ENCODE results near the gene SMYD5.
A peak's percentile ranks its signal among the peaks of the same experiment; 100 is the strongest.
"Not testable (repeated sequence)": the region's sequence is repeated elsewhere in the genome, so short reads cannot be mapped to it uniquely, and the experiment has no call there.

SMYD5 gene

DNA sequence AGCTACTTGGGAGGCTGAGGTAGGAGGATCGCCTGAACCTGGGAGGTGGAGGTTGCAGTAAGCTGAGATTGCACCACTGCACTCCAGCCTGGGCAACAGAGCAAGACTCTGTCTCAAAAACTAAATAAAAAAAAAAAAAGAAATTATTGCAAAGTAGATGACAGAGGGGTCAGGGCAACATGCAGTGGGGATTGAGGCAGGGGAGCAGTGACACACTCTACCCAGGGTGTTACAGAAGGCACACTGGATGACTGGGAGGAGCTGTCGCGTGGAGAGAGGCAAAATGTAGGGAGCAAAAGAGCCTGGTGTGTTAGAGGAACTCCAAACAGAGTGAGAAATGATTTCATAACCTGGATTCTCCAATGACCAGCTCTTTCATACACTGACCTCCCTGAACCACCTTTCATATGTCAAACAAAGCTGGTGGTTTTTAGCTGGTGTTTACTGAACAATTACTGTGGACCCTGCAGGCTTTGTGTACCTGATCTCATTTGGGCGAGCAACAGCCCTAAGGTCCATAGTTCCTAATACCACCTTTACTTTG lies 48.1 kb downstream of the SMYD5 start:
- no peak for DNase-seq

DNA sequence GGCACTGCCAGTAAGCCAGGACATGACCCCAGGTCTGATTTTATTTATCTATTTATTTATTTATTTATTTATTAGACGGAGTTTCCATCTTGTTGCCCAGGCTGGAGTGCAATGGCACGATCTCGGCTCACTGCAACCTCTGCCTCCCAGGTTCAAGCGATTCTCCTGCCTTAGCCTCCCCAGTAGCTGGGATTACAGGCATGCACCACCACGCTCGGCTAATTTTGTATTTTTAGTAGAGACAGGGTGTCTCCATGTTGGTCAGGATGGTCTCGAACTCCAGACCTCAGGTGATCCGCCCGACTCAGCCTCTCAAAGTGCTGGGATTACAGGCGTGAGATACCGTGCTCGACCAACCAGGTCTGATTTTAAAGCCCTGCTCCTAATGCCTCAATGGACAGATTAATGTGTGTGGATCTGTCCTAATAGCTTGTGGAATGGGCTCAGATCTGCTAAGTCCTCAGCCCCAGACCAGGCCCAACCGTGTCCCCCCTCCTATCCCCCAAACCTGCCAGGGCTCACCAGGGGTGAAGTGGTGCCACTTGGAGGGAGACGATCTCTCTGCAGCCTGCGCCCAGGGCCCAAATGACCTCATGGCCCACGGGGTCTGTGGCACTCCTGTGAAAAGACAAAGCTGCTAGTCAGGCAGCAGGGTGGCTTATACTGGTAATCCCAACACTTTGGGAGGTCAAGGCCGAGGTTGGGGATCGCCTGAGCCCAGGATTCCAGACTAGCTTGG lies 48.8 kb downstream of the SMYD5 start:
- DNase-seq = not testable (repeated sequence)

DNA sequence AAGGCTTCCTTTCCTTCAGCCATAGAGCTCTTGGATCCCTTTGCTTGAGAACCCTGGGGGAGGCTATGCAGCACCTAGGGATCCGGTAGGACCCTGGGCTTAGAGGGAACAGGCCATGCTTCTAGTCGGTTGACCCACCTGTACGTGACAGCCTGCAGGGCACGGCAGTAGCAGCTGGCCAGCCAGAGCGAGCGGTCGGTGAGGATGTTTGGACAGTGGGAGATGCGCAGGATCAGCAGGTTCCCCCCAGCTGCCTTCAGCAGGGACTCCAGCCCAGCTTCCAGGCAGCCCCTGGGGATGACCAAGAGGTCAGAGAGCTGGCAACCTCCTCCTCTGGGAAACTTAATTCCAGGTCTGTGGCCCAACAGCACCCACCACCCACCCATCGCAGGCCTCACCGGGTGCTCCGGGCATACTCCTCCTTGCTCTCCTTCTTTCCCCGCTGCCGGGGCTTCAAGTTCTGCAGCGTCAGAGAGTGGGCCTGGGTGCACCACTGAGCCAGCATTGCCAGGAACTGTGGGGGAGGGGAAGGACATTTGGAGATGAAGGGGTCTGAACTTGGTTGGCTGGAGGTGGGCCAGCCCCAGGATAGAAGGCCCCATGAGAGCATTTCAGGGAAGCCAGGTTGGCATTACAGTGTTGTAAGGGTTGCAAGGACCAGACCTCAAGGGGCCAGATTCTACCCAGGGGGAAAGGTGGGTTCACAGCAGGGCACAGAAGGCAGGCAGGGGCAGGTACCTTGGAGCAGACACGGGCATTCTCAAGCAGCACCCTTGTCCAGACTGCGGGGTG lies 49.7 kb downstream of the SMYD5 start:
- DNase-seq = no peak

DNA sequence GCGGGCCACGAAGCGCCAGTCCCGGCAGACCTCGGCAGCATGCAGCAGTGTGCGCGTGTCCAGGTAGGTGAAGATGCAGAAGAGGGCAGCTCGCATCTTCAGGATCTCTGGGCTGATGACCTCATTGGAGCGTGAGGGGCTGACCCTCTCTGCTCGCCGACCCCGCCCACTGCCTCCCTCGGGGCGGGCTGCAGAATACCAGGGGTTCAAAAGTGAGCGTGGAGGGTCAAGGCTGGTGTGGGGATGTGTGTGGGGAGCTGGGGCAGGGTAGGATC lies 50.2 kb downstream of the SMYD5 start:
- no peak for DNase-seq

DNA sequence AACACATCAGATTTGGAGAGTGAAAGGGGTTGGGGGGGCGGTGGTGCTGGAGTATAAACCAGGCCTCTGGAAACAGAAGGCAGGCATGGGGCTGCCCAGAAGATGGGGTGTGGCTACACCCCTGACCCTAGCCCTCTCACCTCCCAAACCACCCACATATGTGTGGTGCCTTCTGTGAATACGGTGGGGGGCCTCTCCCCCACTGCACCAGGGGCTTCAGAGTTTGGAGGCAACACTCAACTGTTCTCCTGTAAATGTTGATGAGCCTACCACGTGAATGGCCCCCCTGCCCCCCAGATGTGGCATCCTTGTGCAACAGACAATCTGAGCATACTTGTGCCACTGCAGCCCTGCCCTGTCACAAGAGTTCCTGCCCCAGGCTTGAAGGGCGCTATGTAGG lies 50.7 kb downstream of the SMYD5 start:
- no peak for DNase-seq

DNA sequence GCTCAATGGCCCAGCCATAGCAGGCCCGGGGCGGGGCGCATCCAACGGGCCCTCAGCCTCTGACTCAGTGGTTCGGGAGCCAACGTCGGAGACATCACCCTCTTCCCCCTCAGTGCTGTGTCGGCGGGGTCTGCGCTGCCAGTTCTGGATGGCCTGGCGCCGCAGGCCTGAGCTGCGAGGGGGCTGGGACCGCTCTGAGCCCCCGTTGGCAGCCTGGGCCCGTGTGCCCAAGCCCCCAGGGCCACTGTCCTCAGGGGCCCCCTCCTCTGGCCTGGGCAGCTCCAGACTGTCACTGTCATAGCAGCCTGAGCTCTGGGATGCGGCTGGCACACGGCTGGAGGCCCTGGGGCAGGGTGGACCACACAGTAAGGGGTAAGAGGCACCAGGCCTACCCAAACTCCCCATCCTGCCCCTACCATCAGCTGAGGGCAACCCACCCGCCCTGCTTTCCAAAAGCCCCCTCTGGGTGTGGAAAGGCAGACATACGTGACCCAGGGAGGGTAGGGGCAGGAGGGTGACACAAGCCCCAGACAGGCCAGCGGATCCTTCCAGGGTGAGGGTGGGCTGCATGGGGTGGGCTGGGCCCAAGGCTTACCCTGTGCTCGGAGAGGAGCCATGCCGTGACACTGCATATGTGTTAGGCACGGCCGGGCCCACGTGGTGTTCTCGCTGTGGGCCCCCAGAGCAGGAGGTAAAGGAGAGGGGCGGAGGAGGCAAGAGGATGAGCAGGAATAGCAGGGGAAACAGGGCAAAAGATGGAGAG lies 51.4 kb downstream of the SMYD5 start:
- no peak for DNase-seq

DNA sequence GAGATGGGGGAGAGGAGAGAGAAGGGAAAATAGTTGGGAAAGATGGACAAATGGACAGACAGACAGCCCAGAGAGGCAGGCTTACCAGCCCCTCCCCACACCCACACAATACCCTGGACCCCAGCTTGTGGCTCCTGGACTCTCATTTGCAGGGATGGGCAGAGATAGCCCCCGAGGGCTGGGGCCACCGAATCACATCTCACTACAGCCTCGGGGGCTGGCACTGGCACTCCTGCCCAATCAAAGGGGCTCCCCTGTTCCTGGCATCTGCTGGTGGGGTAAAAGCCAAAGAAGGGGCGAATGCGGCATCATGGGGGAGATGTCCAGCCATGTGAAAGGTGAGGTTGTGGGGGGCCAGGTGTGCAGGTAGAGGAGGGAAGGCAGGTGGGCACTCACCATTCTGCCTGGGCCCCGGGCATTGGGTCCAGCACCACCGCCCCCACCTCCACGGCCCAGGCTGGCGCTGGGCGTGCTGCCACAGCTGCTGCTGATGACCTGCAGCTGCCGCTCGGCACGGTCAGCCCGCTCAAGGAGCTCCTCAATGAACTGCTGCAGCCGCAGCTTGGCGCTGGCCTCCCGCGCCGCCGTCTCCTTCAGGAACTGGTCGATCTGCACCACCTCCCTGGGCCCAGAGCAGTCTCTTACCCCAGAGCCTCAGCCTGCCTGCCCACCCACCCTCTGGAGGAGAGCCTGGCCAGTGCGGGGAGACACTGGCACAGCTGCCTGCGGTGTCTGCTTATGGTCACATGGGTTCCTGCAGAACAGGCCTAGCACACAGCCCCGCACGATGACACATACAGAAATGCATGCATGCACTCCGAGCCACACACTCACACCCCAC lies 52.2 kb downstream of the SMYD5 start:
- DNase-seq = peak; percentile 27

DNA sequence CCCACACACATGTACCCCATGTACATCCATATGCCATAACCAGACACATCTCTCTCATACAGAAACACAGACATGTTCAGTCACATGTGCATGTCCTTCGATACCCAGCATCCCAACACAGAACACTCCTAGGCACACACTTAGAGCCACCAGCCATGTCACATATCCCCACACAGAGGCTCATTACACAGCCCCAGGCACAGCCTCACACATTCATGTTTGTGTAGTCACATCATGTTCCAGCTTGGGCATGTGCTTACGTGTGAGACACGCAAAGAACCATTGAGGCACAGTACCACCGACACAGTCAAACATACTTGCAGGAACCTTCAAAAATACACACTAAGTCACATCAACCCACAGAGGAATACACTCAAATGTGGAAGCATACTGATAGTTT lies 53.0 kb downstream of the SMYD5 start:
- DNase-seq = no peak

DNA sequence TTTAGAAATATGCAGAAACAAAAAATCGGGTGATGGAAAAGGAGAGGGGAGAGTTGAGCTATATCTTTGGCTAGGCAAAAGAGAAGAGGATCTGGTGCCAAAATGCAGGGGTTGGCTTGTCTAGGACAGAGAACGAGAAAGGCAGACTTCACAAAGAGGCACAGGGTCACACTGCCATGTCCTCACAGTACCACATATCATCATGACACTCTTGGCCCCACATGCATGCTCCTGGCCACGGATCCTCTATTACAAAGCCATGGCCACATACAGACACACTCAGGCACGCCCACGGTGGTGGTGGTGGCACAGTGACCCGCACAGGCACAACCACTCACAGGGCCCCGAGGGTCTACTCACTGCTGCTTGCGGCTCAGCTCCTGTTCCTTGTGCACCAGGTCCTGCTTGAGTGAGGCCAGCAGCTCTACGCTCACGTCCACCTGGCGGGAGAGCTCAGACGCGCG lies 54.4 kb downstream of the SMYD5 start:
- DNase-seq = peak; percentile 15

DNA sequence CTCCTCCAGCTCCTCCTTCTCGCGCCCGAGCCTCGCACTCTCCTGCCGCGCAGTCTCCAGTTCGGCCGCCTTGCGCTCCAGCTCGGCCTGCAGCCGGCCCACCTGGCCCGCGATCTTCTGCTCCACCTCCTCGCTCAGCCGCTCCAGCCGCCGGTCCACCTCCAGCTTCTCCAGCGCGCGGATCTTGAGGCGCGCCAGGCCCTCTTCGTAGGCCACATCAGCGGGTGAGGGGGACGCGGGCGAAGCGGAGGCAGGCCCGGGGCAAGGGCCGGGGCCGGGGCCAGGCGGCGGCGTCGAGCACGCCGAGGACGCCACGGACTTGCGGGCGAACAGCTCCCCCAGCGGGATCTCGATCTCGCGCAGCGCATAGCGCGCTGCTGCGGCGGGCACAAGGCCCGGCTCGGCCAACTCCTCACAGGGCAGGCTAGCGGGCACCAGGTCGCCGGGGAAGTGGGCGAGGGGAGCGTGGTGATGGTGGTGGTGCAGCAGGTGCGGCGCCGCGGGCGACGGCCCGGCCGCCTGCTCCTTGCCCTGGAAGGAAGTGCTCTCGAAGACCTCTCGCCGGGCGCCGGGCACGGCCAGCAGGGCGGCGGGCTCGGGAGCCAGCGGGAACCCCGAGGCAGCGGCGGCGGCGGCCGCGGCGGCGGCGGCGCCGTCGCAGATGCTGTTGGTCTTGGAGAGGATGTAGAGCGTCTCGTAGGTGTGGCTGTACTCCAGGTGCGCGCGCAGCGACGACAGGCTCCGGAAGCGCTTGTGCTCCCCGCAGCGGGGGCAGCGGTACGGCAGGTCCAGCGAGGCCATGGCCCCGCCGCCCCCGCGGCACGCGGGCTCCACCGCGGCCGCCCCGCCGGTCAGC lies 55.0 kb downstream of the SMYD5 start:
- peak; percentile 65 for DNase-seq

DNA sequence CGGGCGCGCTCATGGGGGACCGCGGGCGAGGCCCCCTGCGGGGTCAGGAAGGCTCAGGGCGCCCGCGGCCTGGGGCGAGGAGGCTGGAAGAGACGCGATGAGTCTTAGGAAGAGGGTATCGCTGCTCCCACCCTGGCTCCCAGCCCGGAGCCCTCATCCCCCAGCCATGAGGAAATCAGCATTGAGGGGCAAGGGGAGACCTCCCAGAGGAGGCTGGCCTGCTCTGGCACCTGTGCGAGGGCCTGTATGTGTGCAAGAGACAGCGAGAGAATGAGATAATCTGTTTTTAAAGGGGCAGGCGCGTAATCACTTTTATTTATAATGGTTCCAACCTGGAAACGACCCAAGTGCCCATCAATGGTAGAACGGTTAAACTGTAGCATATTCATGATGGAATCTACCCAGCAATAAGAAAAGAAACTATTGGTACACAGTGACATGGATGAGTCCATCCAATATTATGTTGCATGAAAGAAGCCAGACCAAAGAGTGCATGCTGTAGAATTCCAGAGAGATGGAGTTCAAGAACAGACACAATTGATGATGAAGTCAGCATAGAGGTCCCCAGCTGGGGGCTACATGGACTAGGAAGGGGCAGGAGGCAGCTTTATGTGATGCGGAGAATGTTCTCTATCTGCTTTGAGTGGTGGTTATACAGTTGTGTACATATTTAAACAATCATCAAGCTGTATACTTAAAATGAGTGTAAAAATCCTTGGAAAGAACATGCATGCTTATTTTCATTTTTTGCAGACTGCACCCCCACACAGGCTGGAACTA lies 55.8 kb downstream of the SMYD5 start:
- DNase-seq = no peak

DNA sequence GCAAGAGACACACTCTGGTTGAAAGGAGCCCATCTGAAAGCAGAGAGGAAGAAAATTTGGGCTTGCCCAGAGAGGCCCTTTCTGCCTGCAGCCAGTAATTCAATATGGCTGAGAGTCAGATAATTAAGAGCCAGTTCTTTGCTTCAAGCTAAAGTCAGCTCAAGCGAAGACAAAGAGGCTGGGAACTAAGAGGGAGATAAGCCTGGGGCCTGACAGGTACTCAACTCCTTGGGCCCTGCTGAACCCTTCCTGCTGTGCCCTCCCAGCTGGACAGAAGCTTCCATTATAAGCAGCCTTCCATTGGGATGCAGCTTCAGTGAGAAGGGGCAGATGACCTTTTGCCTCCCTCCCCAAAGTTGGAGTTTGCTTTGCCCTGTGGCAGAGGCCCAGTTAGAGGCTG lies 58.2 kb downstream of the SMYD5 start:
- no peak for DNase-seq

All from NCI-H1092 (cell line).